Psoas muscle (tissue), 8 donors: Measurements from ENCODE around the gene SLC1A1. TPM values are rescaled to one million over a fixed set of nuclear protein-coding genes. Genes with fewer than 3 reads are reported as not detected.

Experiments
- ATAC-seq, 4 donors: fragments of 200-7000 bp; cut with Tn5 transposase; one replicate each; pipeline ENCODE4 v1.9.1; 2020; ENCODE audit warnings: moderate library complexity in 3 of 4, mild to moderate bottlenecking in 2 of 4
- DNase-seq, 2 donors: peaks; one replicate each; pipeline ENCODE4 v3.0.0-alpha.2; 2020
- H3K27ac ChIP-seq: fragments of 200-600 bp; one replicate; pipeline ENCODE4 v1.8.0; 2022
- H3K27me3 ChIP-seq, 3 donors: fragments of 200-600 bp in 1 of 3; one replicate each; pipeline versions ENCODE4 v1.6.1 to v1.8.0; 2013 to 2022; ENCODE audit warnings: low read length in 2 of 3, mild to moderate bottlenecking in 2 of 3, moderate library complexity in 1 of 3; ENCODE audit not compliant: insufficient read depth in 3 of 3
- H3K36me3 ChIP-seq, 2 donors: fragments of 200-600 bp in 1 of 2; one replicate each; pipeline versions ENCODE4 v1.6.1 to v1.8.0; 2013 to 2022; ENCODE audit warnings: low read depth in 1 of 2, mild to moderate bottlenecking in 1 of 2, moderate library complexity in 1 of 2; ENCODE audit not compliant: insufficient read depth in 1 of 2
- H3K4me1 ChIP-seq: fragments of 200-600 bp; one replicate; pipeline ENCODE4 v1.8.0; 2022
- H3K4me3 ChIP-seq: fragments of 200-600 bp; one replicate; pipeline ENCODE4 v1.8.0; 2022; ENCODE audit warnings: mild to moderate bottlenecking
- H3K9me3 ChIP-seq: fragments of 200-600 bp; one replicate; pipeline ENCODE4 v1.8.0; 2022
- CTCF ChIP-seq: fragments of 200-600 bp; IDR thresholded peaks from one replicate; pipeline ENCODE4 v1.8.0; 2022; ENCODE audit warnings: antibody characterized with exemption
- WGBS, 3 donors: extraction: QIAGEN DNeasy Blood & Tissue Kit; methylation state at CpG; one replicate each; pipeline versions ENCODE4 v1.1.6 to v1.1.7; 2013; 5-methylcytosine and 5-hydroxymethylcytosine counted together
- intact Hi-C, 2 donors: fragments of 100-400 bp; cut with DNase I; formaldehyde crosslinking; loops; one replicate each; pipeline versions ENCODE4 v1.11.0 to v1.14.2; 2022
- polyA plus RNA-seq, 3 donors: library from polyadenylated mRNA; stranded (reverse); fragments of 200-250 nt; gene quantifications; one replicate each; pipeline ENCODE4 v1.2.3, GENCODE V29; 2013
- total RNA-seq, 4 donors: library from RNA; stranded (reverse); fragmentation: NEBNext Ultra II Directional in 2 of 4; extraction: Animal tissue kit (Norgen Biotek cat#: 25700) in 2 of 4; gene quantifications; one replicate each; pipeline versions ENCODE4 v1.2.1 to v1.2.4, GENCODE V29; 2021 to 2023
- donor health status: healthy with polysubstance abuse.
- donor health status: DM: no; HTN: no; CAD: no; lungs with moderate emphysema.
- donor health status: Bipolar disorder and iron deficiency.
- donor health status: healthy.
- donor health status: DM: yes; HTN: yes; CAD: no.
- donor health status: DM: no; HTN: no; CAD: no.
- donor health status: DM: no; HTN: no; CAD: no.
- donor health status: DM: yes; HTN: yes; CAD: no.

SLC1A1 gene
- total and polyA plus RNA-seq, 7 donors: 0.43 to 1.3 (median 1.0) TPM

GRCh38 chr9:4581861-4582565, 91.7 kb downstream of the SLC1A1 start:
- Histone ChIP-seq H3K36me3 (no peaks in the 10 kb centered on the region), H3K4me1 (no peaks in the 10 kb centered on the region), H3K27me3 (no peaks in the 10 kb centered on the region), H3K27ac (no peak overlapping the region), H3K9me3 (no peaks in the 10 kb centered on the region), H3K4me3 (no peak overlapping the region)
- DNase-seq (no peak), ATAC-seq (no peak)
- intact Hi-C loops: no loop called here
- WGBS, 3 donors: 38 to 54% (median 38%) methylated on average over 1 of the region's 1 CpG
- no peak for TF ChIP-seq CTCF

DNA sequence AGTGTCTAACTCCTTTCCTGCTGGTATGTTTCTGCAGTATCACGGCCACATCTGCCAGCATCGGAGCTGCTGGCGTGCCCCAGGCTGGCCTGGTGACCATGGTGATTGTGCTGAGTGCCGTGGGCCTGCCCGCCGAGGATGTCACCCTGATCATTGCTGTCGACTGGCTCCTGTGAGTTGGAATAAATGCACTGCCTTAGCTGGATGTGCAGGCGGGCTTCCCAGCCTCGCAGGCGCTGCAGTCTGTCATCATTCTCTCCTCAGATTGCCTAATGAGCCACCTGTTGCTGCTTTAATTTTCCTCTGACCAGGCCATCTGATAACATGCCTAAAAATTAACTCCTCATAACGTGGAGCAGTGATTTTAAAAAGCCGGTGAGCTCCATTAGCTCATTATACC, 92.7 kb downstream of the SLC1A1 start:
- H3K27ac ChIP-seq: peak overlapping the region; percentile 46
- DNase-seq (peak; percentile 20 to 63), ATAC-seq (peak; percentile 91 to 95 (median 93))
- no peak for TF ChIP-seq CTCF
- no peaks in the 10 kb centered on the region for H3K4me1 ChIP-seq
- 30 to 43% (median 34%) methylated on average over 12 of the region's 12 CpGs for WGBS, 3 donors
- no peaks in the 10 kb centered on the region for H3K36me3 ChIP-seq
- H3K4me3 ChIP-seq: peak overlapping the region; percentile 4
- intact Hi-C loops: no loop called here
- no peaks in the 10 kb centered on the region for H3K9me3 ChIP-seq
- H3K27me3 ChIP-seq: no peaks in the 10 kb centered on the region

GRCh38 chr9:4584636-4585035, 94.4 kb downstream of the SLC1A1 start:
- no peak for TF ChIP-seq CTCF
- Histone ChIP-seq H3K36me3 (no peaks in the 10 kb centered on the region), H3K9me3 (no peaks in the 10 kb centered on the region), H3K4me3 (no peak overlapping the region), H3K27ac (no peak overlapping the region), H3K27me3 (no peaks in the 10 kb centered on the region), H3K4me1 (no peaks in the 10 kb centered on the region)
- WGBS, 3 donors: 85 to 100% (median 100%) methylated on average over 1 of the region's 1 CpG
- ATAC-seq (no peak), DNase-seq (no peak)
- intact Hi-C loops: no loop called here

GRCh38 chr9:4585135-4585534, 94.9 kb downstream of the SLC1A1 start:
- H3K27me3 ChIP-seq: no peaks in the 10 kb centered on the region
- H3K9me3 ChIP-seq: no peaks in the 10 kb centered on the region
- TF ChIP-seq CTCF: no peak
- H3K4me3 ChIP-seq: no peak overlapping the region
- no peak overlapping the region for H3K27ac ChIP-seq
- DNase-seq: no peak
- no peaks in the 10 kb centered on the region for H3K4me1 ChIP-seq
- no peaks in the 10 kb centered on the region for H3K36me3 ChIP-seq
- 77 to 96% (median 87%) methylated on average over 5 of the region's 5 CpGs for WGBS, 3 donors
- no peak for ATAC-seq
- intact Hi-C loops: no loop called here

- 45 to 54% (median 50%) methylated on average over 2 of the region's 2 CpGs for WGBS, 3 donors
- no peak for TF ChIP-seq CTCF
- Histone ChIP-seq H3K4me3 (no peak overlapping the region), H3K27ac (no peak overlapping the region), H3K36me3 (no peaks in the 10 kb centered on the region), H3K27me3 (no peaks in the 10 kb centered on the region), H3K9me3 (no peaks in the 10 kb centered on the region), H3K4me1 (no peaks in the 10 kb centered on the region)
- no peak for ATAC-seq
- DNase-seq: no peak
- intact Hi-C loops: no loop called here
Observed at GRCh38 chr9:4588721-4589120, 98.5 kb downstream of the SLC1A1 start.
